NB4 (cell line): ENCODE data around the gene NOCT.

ENCODE experiments used
- CTCF ChIP-seq: IDR thresholded peaks from one replicate; pipeline ENCODE4 v1.5.1; 2012; ENCODE audit warnings: low read depth, low read length
- MYC ChIP-seq: IDR thresholded peaks from 2 replicates; pipeline ENCODE4 v1.6.1; 2011; ENCODE audit warnings: low read depth, low read length
- POLR2A ChIP-seq: IDR thresholded peaks from 2 replicates; pipeline ENCODE4 v1.6.1; 2011; ENCODE audit warnings: mild to moderate bottlenecking; ENCODE audit not compliant: insufficient read length; ENCODE audit errors: extremely low read depth

GRCh38 chr4:139015269-139015947 is at the start of gene NOCT:
- TF ChIP-seq CTCF (no peak), POLR2A (peak; percentile 94), MYC (peak; percentile 98)
